AG04450 (cell line): Measurements from ENCODE around the gene SEH1L. TPM values are rescaled to one million over a fixed set of nuclear protein-coding genes. Genes with fewer than 3 reads are reported as not detected.
A peak's percentile ranks its signal among the peaks of the same experiment; 100 is the strongest.
"Not testable (repeated sequence)": the region's sequence is repeated elsewhere in the genome, so short reads cannot be mapped to it uniquely, and the experiment has no call there.

Source experiments
- CTCF ChIA-PET: fragments of 300-600, 350-600 bp; formaldehyde crosslinking; extraction: SDS; loops from one replicate; lab custom pipeline; 2022; ENCODE audit warnings: antibody characterized with exemption, inconsistent platforms; lab: Charles Lee
- POLR2A ChIA-PET: fragments of 350-600 bp; formaldehyde crosslinking; extraction: SDS; loops from one replicate; lab custom pipeline; 2021; ENCODE audit warnings: antibody characterized with exemption, inconsistent platforms; lab: Yijun Ruan, JAX
- DNase-seq: peaks from one replicate; pipeline ENCODE4 v3.0.0-alpha.2; 2011; ENCODE audit warnings: low read depth, low spot score
- H3K27ac ChIP-seq: one replicate; pipeline ENCODE4 v1.5.1; 2012; ENCODE audit warnings: low read depth, low read length, control low read depth
- H3K27me3 ChIP-seq: one replicate; pipeline ENCODE4 v1.6.0; 2012; ENCODE audit warnings: low read length; ENCODE audit not compliant: control insufficient read depth, insufficient read depth
- H3K4me3 ChIP-seq: 2 replicates; pipeline ENCODE4 v1.5.1; 2011; ENCODE audit warnings: mild to moderate bottlenecking, low read depth, low read length, control low read depth
- H3K9me3 ChIP-seq: 2 replicates; pipeline ENCODE4 v1.5.1; 2012; ENCODE audit warnings: low read length; ENCODE audit not compliant: control insufficient read depth, insufficient read depth
- polyA minus RNA-seq: library from RNA; depleted of rRNA, polyadenylated mRNA; stranded (reverse); fragments of >200 nt; gene quantifications from 2 replicates; pipeline ENCODE4 v1.2.3, GENCODE V29; 2011; rRNA and poly(A)+ RNA removed
- polyA plus RNA-seq: library from polyadenylated mRNA; depleted of rRNA; stranded (reverse); fragments of >200 nt; gene quantifications from 2 replicates; pipeline ENCODE4 v1.2.3, GENCODE V29; 2011; rRNA removed
- TF ChIP-seq, protein P1 (sequence below): IDR thresholded peaks from 2 replicates; pipeline ENCODE4 v1.5.1; 2011; ENCODE audit warnings: low read depth, low read length, control low read depth, inconsistent platforms

SEH1L gene, protein sequence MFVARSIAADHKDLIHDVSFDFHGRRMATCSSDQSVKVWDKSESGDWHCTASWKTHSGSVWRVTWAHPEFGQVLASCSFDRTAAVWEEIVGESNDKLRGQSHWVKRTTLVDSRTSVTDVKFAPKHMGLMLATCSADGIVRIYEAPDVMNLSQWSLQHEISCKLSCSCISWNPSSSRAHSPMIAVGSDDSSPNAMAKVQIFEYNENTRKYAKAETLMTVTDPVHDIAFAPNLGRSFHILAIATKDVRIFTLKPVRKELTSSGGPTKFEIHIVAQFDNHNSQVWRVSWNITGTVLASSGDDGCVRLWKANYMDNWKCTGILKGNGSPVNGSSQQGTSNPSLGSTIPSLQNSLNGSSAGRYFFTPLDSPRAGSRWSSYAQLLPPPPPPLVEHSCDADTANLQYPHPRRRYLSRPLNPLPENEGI
- polyA plus RNA-seq (47.9 and 54.6 TPM in 2 replicates), polyA minus RNA-seq (55.5 and 78.3 TPM in 2 replicates)

DNA sequence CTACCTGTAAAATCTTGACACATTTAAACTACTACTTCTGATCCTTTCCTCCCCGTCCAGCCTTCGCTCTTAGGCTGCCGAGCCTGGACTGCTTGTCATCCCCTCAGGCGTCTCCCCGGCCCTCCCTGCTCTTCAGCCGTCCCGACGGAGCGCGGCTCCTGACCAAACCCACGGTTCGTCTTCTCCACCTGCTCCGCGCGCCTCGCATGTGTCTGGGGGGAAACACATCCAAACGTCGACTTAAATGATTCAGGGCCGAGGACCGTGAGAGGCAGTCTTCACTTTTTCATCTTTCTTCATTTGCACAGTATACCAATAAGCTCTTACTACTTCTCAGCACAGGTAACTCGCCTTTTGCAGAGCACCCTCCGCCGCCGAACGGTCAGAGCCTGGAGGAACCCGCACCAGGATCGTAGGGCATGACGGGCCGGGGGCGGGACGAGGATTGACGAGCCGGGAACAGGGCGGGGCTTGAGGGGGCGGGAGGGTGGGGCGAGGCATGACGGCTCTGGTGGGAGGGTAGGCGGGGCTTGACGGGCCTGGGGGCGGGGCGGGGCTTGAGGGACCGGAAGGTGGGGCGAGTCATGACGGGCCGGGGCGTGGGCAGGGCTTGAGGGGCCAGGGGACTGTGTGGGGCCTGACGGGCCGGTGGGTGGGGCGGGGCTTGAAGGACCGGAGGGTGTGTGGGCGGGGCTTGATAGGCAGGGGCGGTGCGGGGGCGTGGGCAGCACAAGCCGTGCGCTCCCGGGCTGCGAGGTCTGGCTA lies at the start of gene SEH1L:
Gene SEH1L (plus strand): TSS at position 727 of the 765 bp plus-strand sequence. CDS start 111 bp downstream, outside the sequence.
- peaks cover 7% of the 10 kb centered on the region; the same call in 1 of the 2 replicates for H3K9me3 ChIP-seq
- ChIA-PET CTCF (interaction anchor here (5.3 kb wide), 1 partner anchor 13 kb away, joined by 39 read pairs; no protein-coding TSS in a partner anchor), POLR2A (interaction anchor here (0.6 to 1.3 kb wide), 4 partner anchors 44 to 570 kb away, joined by 3 to 16 read pairs (median 5); partner anchors contain the start of genes AFG3L2, CEP192 and PTPN2)
- no peaks in the 10 kb centered on the region for H3K27me3 ChIP-seq
- TF ChIP-seq, protein P1, sequence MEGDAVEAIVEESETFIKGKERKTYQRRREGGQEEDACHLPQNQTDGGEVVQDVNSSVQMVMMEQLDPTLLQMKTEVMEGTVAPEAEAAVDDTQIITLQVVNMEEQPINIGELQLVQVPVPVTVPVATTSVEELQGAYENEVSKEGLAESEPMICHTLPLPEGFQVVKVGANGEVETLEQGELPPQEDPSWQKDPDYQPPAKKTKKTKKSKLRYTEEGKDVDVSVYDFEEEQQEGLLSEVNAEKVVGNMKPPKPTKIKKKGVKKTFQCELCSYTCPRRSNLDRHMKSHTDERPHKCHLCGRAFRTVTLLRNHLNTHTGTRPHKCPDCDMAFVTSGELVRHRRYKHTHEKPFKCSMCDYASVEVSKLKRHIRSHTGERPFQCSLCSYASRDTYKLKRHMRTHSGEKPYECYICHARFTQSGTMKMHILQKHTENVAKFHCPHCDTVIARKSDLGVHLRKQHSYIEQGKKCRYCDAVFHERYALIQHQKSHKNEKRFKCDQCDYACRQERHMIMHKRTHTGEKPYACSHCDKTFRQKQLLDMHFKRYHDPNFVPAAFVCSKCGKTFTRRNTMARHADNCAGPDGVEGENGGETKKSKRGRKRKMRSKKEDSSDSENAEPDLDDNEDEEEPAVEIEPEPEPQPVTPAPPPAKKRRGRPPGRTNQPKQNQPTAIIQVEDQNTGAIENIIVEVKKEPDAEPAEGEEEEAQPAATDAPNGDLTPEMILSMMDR: no peak
- peak within 1 kb of the TSS; percentile 99 for H3K27ac ChIP-seq
- peak within 1 kb of the TSS; percentile 94 for H3K4me3 ChIP-seq
- DNase-seq: peak; percentile 98

DNA sequence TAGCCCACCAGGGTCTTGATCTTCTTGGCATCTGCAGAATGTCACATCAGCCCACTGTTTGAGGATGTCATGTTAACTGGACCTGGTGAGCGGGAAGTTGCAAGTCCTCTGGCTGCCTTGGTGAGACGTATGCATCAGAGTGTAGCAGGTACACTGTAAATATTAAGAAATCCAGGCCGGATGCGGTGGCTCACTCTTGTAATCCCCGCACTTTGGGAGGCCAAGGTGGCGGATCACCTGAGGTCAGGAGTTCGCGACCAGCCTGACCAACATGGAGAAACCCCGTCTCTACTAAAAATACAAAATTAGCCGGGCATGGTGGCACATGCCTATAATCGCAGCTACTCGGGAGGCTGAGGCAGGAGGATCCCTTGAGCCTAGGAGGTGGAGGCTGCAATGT lies 46.6 kb upstream of the SEH1L start:
- CTCF ChIA-PET, H3K4me3 ChIP-seq, H3K27ac ChIP-seq, POLR2A ChIA-PET, DNase-seq, H3K9me3 ChIP-seq: not testable (repeated sequence)
- peaks cover 18% of the 10 kb centered on the region for H3K27me3 ChIP-seq

DNA sequence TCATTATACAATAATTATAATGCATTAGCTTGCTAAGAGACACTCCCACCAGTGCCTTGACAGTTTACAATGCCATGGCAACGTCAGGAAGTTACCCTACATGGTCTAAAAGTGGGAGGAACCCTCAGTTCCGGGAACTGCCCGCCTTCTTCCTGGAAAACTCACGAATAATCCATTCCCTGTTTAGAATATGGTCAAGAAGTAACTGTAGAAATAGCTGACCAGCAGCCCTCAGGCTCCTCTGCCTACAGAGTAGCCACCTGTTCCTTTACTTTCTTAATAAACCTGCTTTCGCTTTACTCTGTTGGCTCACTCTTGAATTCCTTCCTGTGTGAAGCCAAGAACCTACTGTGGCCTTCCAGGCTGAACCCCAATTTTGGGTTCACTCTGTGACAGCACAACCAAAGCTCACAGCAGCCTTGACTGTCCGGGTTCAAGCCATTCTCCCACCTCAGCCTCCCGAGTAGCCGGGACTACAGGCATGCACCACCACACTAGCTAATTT lies 43.7 kb upstream of the SEH1L start:
- Histone ChIP-seq H3K4me3 (no peak overlapping the region), H3K27me3 (peaks cover 11% of the 10 kb centered on the region), H3K27ac (no peak overlapping the region), H3K9me3 (no peaks in the 10 kb centered on the region)
- ChIA-PET POLR2A (no interaction called here), CTCF (interaction anchor here (0.6 to 2.5 kb wide), 7 partner anchors 8 to 160 kb away, joined by 3 to 20 read pairs (median 4); no protein-coding TSS in a partner anchor)
- no peak for DNase-seq
- TF ChIP-seq, protein P1: no peak

DNA sequence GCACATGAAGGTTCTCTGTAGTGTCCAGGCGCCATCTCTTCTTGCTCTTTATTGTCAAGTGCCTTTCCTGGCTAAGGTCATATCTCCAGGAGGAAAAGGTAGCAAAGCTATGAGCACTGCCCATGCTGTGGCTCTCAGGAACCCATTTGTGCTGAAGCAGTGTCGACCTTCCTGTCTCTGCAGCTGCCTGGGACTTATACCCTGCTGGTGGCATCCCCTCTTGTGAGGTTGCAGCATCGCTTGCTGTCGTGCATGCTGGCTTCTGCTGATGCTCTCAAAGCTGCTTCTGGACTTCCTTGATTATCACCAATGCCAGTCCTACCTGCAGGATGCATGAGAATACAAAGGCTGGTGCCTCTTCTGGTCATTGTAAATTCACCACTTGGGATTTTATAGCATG lies 41.7 kb upstream of the SEH1L start:
- TF ChIP-seq, protein P1: no peak
- Histone ChIP-seq H3K27ac (no peak overlapping the region), H3K27me3 (peaks cover 8% of the 10 kb centered on the region), H3K4me3 (no peak overlapping the region), H3K9me3 (peaks cover 1% of the 10 kb centered on the region)
- DNase-seq: no peak
- POLR2A ChIA-PET: no interaction called here
- CTCF ChIA-PET: interaction anchor here (0.6 kb wide), 1 partner anchor 28 kb away, joined by 3 read pairs; no protein-coding TSS in a partner anchor

DNA sequence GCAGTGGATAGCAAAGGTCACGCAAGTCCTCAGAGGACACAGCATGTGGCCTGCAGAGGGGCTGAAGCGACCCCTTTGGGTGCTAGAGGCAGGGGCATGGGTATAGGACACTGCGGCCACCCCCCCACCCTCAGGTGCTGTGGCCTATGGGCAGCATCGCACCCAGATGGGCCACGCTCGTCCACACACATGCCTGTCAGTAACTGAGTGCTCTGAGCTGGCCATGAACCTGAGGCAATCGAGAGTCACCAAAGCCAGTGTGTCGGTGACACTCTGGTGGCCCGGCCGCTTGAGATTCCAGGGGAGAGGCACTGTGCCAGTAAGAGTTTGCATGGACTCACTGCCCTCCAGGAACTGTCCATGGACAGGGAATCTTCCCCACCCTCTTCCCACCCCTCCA lies 41.0 kb upstream of the SEH1L start:
- CTCF ChIA-PET: interaction anchor here (0.6 to 2.2 kb wide), 3 partner anchors 9 to 27 kb away, joined by 3 to 9 read pairs (median 4); no protein-coding TSS in a partner anchor
- no peak for DNase-seq
- POLR2A ChIA-PET: interaction anchor here (1.5 kb wide), 1 partner anchor 23 kb away, joined by 10 read pairs; the partner anchor contains the start of gene PTPN2
- peaks cover 11% of the 10 kb centered on the region for H3K27me3 ChIP-seq
- peak overlapping the region; percentile 21 for H3K27ac ChIP-seq
- no peak overlapping the region for H3K4me3 ChIP-seq
- peaks cover 8% of the 10 kb centered on the region for H3K9me3 ChIP-seq
- TF ChIP-seq, protein P1: no peak
